Activated CD4-positive, alpha-beta memory T cell treated with anti-CD3 and anti-CD28 coated beads for 36 hours (primary cell): Measurements from ENCODE around the gene MRPL24. TPM values are rescaled to one million over a fixed set of nuclear protein-coding genes. Genes with fewer than 3 reads are reported as not detected.

ENCODE experiments used
- CTCF ChIA-PET: fragments of 350-600 bp; sonication (Branson Sonifier 250); formaldehyde crosslinking; loops from one replicate; lab custom pipeline; 2021; ENCODE audit warnings: antibody characterized with exemption, inconsistent platforms; lab: Charles Lee
- POLR2A ChIA-PET: fragments of 350-600 bp; sonication (Branson Sonifier 250); formaldehyde crosslinking; loops from one replicate; lab custom pipeline; 2021; ENCODE audit warnings: antibody characterized with exemption; lab: Charles Lee
- DNase-seq: peaks from one replicate; pipeline ENCODE4 v3.0.0-alpha.2; 2020
- H3K27ac Mint-ChIP-seq: one replicate; pipeline ENCODE4 v1.8.0; 2021; ENCODE audit warnings: mixed read lengths
- H3K27me3 Mint-ChIP-seq: one replicate; pipeline ENCODE4 v1.8.0; 2021; ENCODE audit warnings: mixed read lengths
- H3K36me3 Mint-ChIP-seq: one replicate; pipeline ENCODE4 v1.8.0; 2021; ENCODE audit warnings: mixed read lengths
- H3K4me1 Mint-ChIP-seq: one replicate; pipeline ENCODE4 v1.8.0; 2021; ENCODE audit warnings: low read depth, mixed read lengths
- H3K4me3 Mint-ChIP-seq: one replicate; pipeline ENCODE4 v1.8.0; 2021; ENCODE audit warnings: mild to moderate bottlenecking, mixed read lengths
- H3K9me3 Mint-ChIP-seq: one replicate; pipeline ENCODE4 v1.8.0; 2021; ENCODE audit warnings: mixed read lengths
- intact Hi-C: fragments of 100-400 bp; cut with micrococcal nuclease; formaldehyde crosslinking; loops from one replicate; pipeline ENCODE4 v1.15.1; 2023
- total RNA-seq, 2 experiments: library from RNA; stranded (reverse); gene quantifications; one replicate each; pipeline ENCODE4 v1.2.3, GENCODE V29; 2021

The MRPL24 gene
- total RNA-seq, 2 experiments from 2014 or later: 105 to 106 TPM

DNA sequence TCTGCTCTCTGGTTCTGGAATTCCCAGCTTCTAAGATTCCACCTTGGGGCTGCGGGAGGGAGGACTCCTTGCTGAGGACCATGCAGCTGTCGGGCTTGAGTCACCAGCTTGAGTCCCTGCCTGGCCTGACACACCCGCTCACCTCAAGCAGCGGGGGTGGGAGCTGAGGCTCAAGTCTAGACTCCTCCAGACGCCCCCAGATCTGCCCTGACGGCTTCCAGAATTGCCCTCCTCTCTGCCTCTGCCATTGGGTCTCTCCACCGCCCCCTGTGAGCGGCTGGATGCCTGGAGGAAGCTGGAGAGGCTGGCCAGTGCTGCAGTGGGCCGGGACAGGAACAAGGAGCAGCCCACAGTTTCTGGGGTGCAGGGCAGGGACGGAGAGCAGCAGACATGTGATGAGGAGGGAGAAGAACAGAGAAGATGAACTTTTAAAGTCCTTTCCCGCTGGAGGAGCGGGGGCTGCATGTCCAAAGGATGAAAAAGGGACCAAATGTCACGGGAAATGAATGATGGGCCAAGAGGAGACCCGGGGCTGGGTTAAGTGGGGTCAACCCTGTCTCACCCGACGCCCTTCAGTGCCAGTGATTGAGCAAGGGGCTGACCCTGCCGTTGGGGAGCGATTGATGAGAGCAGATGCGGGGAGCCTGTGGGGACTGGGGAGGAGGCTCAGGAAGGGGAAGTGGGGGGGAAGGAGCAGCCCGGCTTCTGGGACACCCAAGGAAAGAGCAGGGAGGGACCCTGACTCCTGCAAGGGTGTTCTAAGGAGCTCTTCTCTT lies 49.0 kb downstream of the MRPL24 start:
- Mint-ChIP-seq H3K27me3 (peaks cover 61% of the 10 kb centered on the region), H3K4me1 (peaks cover 10% of the 10 kb centered on the region), H3K9me3 (no peaks in the 10 kb centered on the region), H3K4me3 (no peak overlapping the region), H3K36me3 (no peaks in the 10 kb centered on the region), H3K27ac (no peak overlapping the region)
- intact Hi-C loops: no loop called here
- no peak for DNase-seq
- ChIA-PET POLR2A (no interaction called here), CTCF (interaction anchor here (0.9 to 36.2 kb wide), 7 partner anchors 15 to 199 kb away, joined by 3 to 1179 read pairs (median 37); partner anchors contain the start of genes CRABP2, ISG20L2, METTL25B and NES)

DNA sequence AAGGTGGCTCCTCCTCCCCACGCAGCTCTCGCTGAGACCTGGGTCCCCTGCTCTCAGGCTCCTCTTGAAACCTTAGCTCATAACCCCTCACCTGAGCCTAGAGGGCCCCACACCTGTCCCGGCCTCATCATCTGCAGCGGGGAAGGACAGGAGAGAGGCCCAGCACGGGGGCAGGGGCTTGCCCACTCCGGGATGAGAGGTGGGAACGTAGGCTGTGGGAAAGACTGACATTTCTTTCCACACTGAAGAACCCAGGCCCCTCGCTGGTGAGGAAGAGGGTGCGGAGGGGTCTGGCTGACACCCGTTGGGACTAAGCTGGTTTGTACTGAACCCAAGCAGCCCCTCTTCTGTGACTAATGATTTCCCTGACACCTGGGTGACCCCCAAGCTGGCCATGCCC lies 49.7 kb downstream of the MRPL24 start:
- Mint-ChIP-seq H3K9me3 (no peaks in the 10 kb centered on the region), H3K27ac (no peak overlapping the region), H3K27me3 (peaks cover 57% of the 10 kb centered on the region), H3K36me3 (no peaks in the 10 kb centered on the region), H3K4me1 (peaks cover 10% of the 10 kb centered on the region), H3K4me3 (no peak overlapping the region)
- POLR2A ChIA-PET: interaction anchor here (2.4 to 2.5 kb wide), 2 partner anchors 15 to 38 kb away, joined by 10 to 14 read pairs; partner anchors contain the start of genes CRABP2, ISG20L2 and METTL25B
- intact Hi-C loops: no loop called here
- CTCF ChIA-PET: interaction anchor here (0.9 to 36.2 kb wide), 15 partner anchors 11 to 238 kb away, joined by 3 to 1179 read pairs (median 18); partner anchors contain the start of genes CRABP2, ISG20L2, METTL25B and NES
- DNase-seq: no peak

DNA sequence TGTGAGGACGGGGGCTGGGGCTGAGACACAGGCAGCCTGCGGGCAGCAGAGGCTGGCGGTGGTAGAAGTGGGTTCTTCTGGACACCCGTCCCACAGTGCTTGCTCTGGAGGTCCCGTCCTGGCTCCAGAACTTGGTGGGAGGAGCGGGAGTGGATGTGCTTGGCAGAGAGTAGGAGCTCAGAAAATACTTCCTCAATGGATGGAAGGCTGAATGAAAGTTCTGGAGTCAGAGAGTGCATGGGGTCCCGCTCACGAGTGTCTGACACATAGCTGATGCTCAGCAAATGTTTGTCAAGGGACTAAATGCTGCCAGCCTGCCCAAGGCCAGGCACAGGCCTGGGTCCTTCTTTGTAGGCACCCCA lies 50.2 kb downstream of the MRPL24 start:
- intact Hi-C loops: no loop called here
- Mint-ChIP-seq H3K4me3 (no peak overlapping the region), H3K27me3 (peaks cover 57% of the 10 kb centered on the region), H3K27ac (no peak overlapping the region), H3K36me3 (no peaks in the 10 kb centered on the region), H3K4me1 (peaks cover 10% of the 10 kb centered on the region), H3K9me3 (no peaks in the 10 kb centered on the region)
- CTCF ChIA-PET: interaction anchor here (1.1 to 36.2 kb wide), 28 partner anchors 11 to 383 kb away, joined by 3 to 1179 read pairs (median 10); partner anchors contain the start of genes CRABP2, ISG20L2, METTL25B and MRPL24
- no peak for DNase-seq
- POLR2A ChIA-PET: interaction anchor here (1.9 to 2.5 kb wide), 3 partner anchors 15 to 38 kb away, joined by 10 to 14 read pairs (median 13); partner anchors contain the start of genes CRABP2, ISG20L2 and METTL25B

DNA sequence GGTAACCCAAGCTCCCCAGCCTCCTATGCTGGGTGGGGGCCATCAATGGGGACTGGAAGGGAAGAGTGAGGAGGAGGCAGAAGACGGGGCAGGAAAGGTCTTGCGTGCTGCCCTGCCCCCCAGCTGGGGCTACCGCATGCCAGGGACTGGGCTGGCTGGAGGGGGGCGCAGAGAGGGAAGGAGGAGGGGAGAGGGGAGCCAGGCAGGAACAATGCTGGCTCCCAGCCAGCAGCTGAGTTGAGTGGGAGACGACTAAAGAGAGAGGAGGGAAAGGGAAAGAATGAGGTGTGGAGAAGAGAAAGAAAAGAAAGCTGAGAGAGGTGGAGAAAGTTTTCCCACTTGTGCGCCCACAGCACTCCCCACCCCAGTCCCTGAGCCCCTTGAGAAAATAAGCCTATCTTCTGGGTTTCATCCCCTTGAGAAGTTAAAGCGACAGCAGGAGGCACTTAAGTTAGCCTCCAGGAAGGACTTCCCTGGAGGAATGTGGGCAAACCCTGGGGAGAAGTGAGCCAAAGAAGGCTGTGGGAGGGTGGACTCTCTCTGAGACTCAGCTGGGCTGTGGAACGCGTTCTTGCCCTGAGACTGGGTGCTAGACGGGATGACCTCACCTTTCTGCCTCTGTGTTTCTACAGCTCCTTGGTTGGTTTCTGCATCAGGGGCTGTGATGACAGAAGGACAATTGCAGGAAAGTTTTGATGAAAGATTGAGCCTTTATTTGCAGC lies 50.8 kb downstream of the MRPL24 start:
- ChIA-PET POLR2A (interaction anchor here (1.0 to 2.5 kb wide), 7 partner anchors 16 to 112 kb away, joined by 4 to 14 read pairs (median 6); partner anchors contain the start of genes CRABP2, ISG20L2 and METTL25B), CTCF (interaction anchor here (0.5 to 36.2 kb wide), 57 partner anchors 10 to 384 kb away, joined by 3 to 1179 read pairs (median 4); partner anchors contain the start of genes CRABP2, HDGF, ISG20L2 and METTL25B)
- H3K27me3 Mint-ChIP-seq: peaks cover 58% of the 10 kb centered on the region

DNA sequence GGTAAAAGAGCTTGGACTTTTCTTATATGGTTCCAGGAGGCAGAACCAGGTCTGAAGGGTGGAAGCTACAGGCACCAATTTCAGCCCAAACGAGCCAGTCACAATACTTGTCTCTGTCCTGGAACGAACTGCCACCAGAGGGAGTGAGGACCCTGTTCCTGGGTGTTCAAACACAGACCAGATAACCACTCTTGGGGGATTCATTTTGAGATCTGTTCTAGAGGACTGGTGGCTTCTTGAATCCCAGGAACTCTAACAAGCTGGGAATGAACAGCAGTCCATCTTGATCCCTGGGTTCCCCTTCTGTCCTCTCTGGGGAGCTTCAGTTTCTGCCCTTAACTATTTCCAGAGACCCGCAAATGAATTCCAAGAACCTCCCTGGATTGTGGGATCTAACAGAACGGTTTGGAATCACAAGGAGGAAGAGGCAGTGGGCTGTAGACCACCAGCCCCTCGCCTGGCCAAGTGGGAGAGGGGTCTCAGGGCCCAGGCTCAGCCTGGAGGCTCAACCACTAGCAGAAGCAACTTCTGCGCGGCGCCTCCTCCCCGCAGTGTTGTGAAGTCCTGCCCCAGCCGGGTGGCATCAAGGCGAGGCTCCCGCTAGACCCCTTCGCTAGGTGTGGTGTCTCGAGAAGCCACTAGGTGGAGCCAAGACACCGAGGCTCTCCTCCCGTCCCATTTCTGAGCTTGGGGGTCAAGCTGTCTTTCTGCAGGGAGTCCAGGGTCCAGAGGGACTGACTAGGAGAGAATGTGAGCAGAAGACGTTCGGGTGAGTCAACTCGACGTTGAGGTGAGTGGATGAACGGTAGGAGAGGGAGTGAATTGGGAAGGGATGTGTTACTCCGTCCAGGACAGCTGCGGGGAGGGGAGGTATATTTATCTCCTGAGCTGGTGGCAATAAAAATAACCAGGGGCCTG lies 51.6 kb downstream of the MRPL24 start:
- no peaks in the 10 kb centered on the region for H3K36me3 Mint-ChIP-seq
- peaks cover 16% of the 10 kb centered on the region for H3K4me1 Mint-ChIP-seq
- peak; percentile 83 for DNase-seq
- intact Hi-C loops: loop anchor here (1.0 to 10.0 kb wide), 4 partner anchors 16 to 206 kb away; partner anchors contain the start of genes CRABP2, NTRK1 and PEAR1
- H3K9me3 Mint-ChIP-seq: no peaks in the 10 kb centered on the region
- CTCF ChIA-PET: interaction anchor here (0.5 to 36.2 kb wide), 62 partner anchors 9 to 385 kb away, joined by 3 to 1179 read pairs (median 4); partner anchors contain the start of genes CRABP2, HDGF, ISG20L2 and METTL25B
- H3K4me3 Mint-ChIP-seq: no peak overlapping the region
- H3K27ac Mint-ChIP-seq: no peak overlapping the region
- peaks cover 55% of the 10 kb centered on the region for H3K27me3 Mint-ChIP-seq
- POLR2A ChIA-PET: interaction anchor here (1.0 to 2.5 kb wide), 7 partner anchors 16 to 113 kb away, joined by 4 to 14 read pairs (median 6); partner anchors contain the start of genes CRABP2, ISG20L2 and METTL25B

More for the DNA sequence above, 50.8 kb downstream of the MRPL24 start:
- H3K4me1 Mint-ChIP-seq: peaks cover 10% of the 10 kb centered on the region
- intact Hi-C loops: loop anchor here (1.0 to 10.0 kb wide), 4 partner anchors 15 to 205 kb away; partner anchors contain the start of genes CRABP2, NTRK1 and PEAR1
- H3K4me3 Mint-ChIP-seq: no peak overlapping the region
- no peaks in the 10 kb centered on the region for H3K36me3 Mint-ChIP-seq
- no peak overlapping the region for H3K27ac Mint-ChIP-seq
- no peaks in the 10 kb centered on the region for H3K9me3 Mint-ChIP-seq
- no peak for DNase-seq

Other genes with a start within 250 kb of the MRPL24 start
- 10 to 100 TPM; 35.9 to 39.7 TPM for gene MEF2D, start 240.3 kb downstream of the MRPL24 start, total RNA-seq
- 10 to 100 TPM; 16.9 to 19.3 TPM for gene IQGAP3, start 168.5 kb downstream of the MRPL24 start, total RNA-seq
- under 1 TPM; 0.51 to 0.90 TPM for gene TTC24, start 161.4 kb downstream of the MRPL24 start, total RNA-seq
- gene NAXE, start 149.3 kb downstream of the MRPL24 start, total RNA-seq: 10 to 100 TPM; 73.6 to 76.7 TPM
- gene GPATCH4, start 139.6 kb downstream of the MRPL24 start, total RNA-seq: 10 to 100 TPM; 40.2 to 43.2 TPM
- under 1 TPM; 0.21 to 0.34 TPM for gene HAPLN2, start 121.7 kb downstream of the MRPL24 start, total RNA-seq
- gene BCAN, start 99.0 kb downstream of the MRPL24 start, total RNA-seq: not detected
- under 1 TPM in 1 of 2 experiments, not detected in 1; 0.07 TPM for gene NES, start 63.7 kb downstream of the MRPL24 start, total RNA-seq
- 1 to 10 TPM; 1.1 to 2.3 TPM for gene CRABP2, start 35.5 kb downstream of the MRPL24 start, total RNA-seq
- gene METTL25B, start 12.6 kb downstream of the MRPL24 start, total RNA-seq: 10 to 100 TPM; 43.0 to 46.3 TPM
- gene ISG20L2, start 12.3 kb downstream of the MRPL24 start, total RNA-seq: 10 to 100 TPM; 35.6 to 36.8 TPM
- gene HDGF, start 10.6 kb upstream of the MRPL24 start, total RNA-seq: 100 to 1,000 TPM; 357 to 365 TPM
- 10 to 100 TPM; 58.6 to 67.2 TPM for gene PRCC, start 26.4 kb upstream of the MRPL24 start, total RNA-seq
- 100 to 1,000 TPM; 280 to 294 TPM for gene SH2D2A, start 75.8 kb upstream of the MRPL24 start, total RNA-seq
- under 1 TPM; 0.05 to 0.14 TPM for gene INSRR, start 118.0 kb upstream of the MRPL24 start, total RNA-seq
- gene NTRK1, start 119.8 kb upstream of the MRPL24 start, total RNA-seq: 1 to 10 TPM; 6.4 to 6.7 TPM
- gene PEAR1, start 152.6 kb upstream of the MRPL24 start, total RNA-seq: not detected
- not detected for gene LRRC71, start 179.5 kb upstream of the MRPL24 start, total RNA-seq